K562 (cell line): ENCODE results near the gene ZMAT2. TPM values are rescaled to one million over a fixed set of nuclear protein-coding genes. Genes with fewer than 3 reads are reported as not detected.

ENCODE experiments used
- COPS2 ChIP-seq: fragments of 450-650 bp; conservative IDR thresholded peaks from 2 replicates; pipeline ENCODE4 v1.6.1; 2016; ENCODE audit warnings: mild to moderate bottlenecking, moderate library complexity
- ETV1 ChIP-seq: fragments of 450-650 bp; conservative IDR thresholded peaks from 2 replicates; pipeline ENCODE4 v1.6.1; 2016; ENCODE audit warnings: missing genetic modification characterization, control low read depth, low read depth, missing compliant biosample characterization
- GATAD2A ChIP-seq: fragments of 450-650 bp; IDR thresholded peaks from 2 replicates; pipeline ENCODE4 v1.6.1; 2017
- GTF2F1 ChIP-seq: IDR thresholded peaks from 2 replicates; pipeline ENCODE4 v1.6.1; 2011; ENCODE audit warnings: low read depth, low read length, improper control_type of control experiment
- IFI16 ChIP-seq: fragments of 250-450 bp; sonication (Bioruptor Pico); IDR thresholded peaks from 2 replicates; pipeline ENCODE4 v2.1.2; 2022; ENCODE audit warnings: mild to moderate bottlenecking, inconsistent platforms
- KAT2B ChIP-seq: IDR thresholded peaks from one replicate; pipeline ENCODE4 v1.6.1; 2012; ENCODE audit warnings: low read depth, mild to moderate bottlenecking, control low read depth, inconsistent platforms, low read length, moderate library complexity
- MTA3 ChIP-seq: fragments of 450-650 bp; formaldehyde crosslinking; IDR thresholded peaks from 2 replicates; pipeline ENCODE4 v1.6.1; 2017; ENCODE audit warnings: mild to moderate bottlenecking, borderline replicate concordance
- MYC ChIP-seq, 2 experiments: fragments of 250-450 bp in 1 of 2; sonication (Bioruptor Pico) in 1 of 2; IDR thresholded peaks; 2 replicates each; pipeline versions ENCODE4 v1.5.1 to v1.6.1; 2012 to 2021; ENCODE audit warnings: low read depth in 2 of 2, borderline replicate concordance in 1 of 2, improper control_type of control experiment in 1 of 2, low read length in 1 of 2, mild to moderate bottlenecking in 1 of 2, moderate library complexity in 1 of 2
- NELFE ChIP-seq: IDR thresholded peaks from 2 replicates; pipeline ENCODE4 v1.6.1; 2011; ENCODE audit warnings: mild to moderate bottlenecking; ENCODE audit not compliant: insufficient read depth, insufficient read length
- POLR2AphosphoS5 ChIP-seq: IDR thresholded peaks from 2 replicates; pipeline ENCODE4 v1.6.1; 2011; ENCODE audit warnings: mild to moderate bottlenecking, low read depth, low read length, moderate library complexity; ENCODE audit not compliant: control insufficient read depth, insufficient read depth
- RBFOX2 ChIP-seq: fragments of 200-400 bp; formaldehyde crosslinking; IDR thresholded peaks from 2 replicates; pipeline ENCODE4 v1.6.1; 2017; ENCODE audit warnings: low read depth, mild to moderate bottlenecking, low read length, moderate library complexity
- SIN3B ChIP-seq: fragments of 450-650 bp; IDR thresholded peaks from 2 replicates; pipeline ENCODE4 v1.6.1; 2017; ENCODE audit warnings: low read depth, mild to moderate bottlenecking, moderate library complexity
- SMAD4 ChIP-seq: fragments of 250-450 bp; sonication (Bioruptor Pico); conservative IDR thresholded peaks from 2 replicates; pipeline ENCODE4 v1.8.0; 2021; ENCODE audit warnings: inconsistent platforms, mild to moderate bottlenecking, moderate library complexity
- SREBF1 ChIP-seq: fragments of 150-350 bp; IDR thresholded peaks from 2 replicates; pipeline ENCODE4 v1.6.1; 2014; ENCODE audit warnings: antibody characterized with exemption, low read depth, low read length, borderline replicate concordance
- XRCC4 ChIP-seq: IDR thresholded peaks from one replicate; pipeline ENCODE4 v1.6.1; 2011; ENCODE audit not compliant: insufficient read depth, insufficient read length; ENCODE audit errors: extremely low read depth
- polyA plus RNA-seq, 8 experiments: library from polyadenylated mRNA; depleted of rRNA in 4 of 8; stranded (reverse) in 5 of 8; unstranded in 3 of 8; fragments of >200 nt; fragmentation: Nextera tagmentation in 2 of 8; fragmentation: Illumina TruSeq in 1 of 8; extraction: Ambion mirVana in 2 of 8; extraction: Trizol in 1 of 8; gene quantifications; 2 replicates each; pipeline versions ENCODE4 v1.2.1 to v1.2.3, GENCODE V29; 2011 to 2014; ENCODE audit warnings: inconsistent platforms in 1 of 8, missing spikeins in 1 of 8
- total RNA-seq, 7 experiments: library from RNA; depleted of rRNA in 6 of 7; stranded (reverse); fragments of >200 nt in 6 of 7; fragmentation: Illumina TruSeq in 2 of 7; extraction: Trizol in 2 of 7; gene quantifications; 2 replicates each; pipeline versions ENCODE4 v1.2.1 to v1.2.3, GENCODE V29; 2011 to 2021; ENCODE audit warnings: low replicate concordance in 1 of 7
- TF ChIP-seq, protein P1 (sequence below): IDR thresholded peaks from 2 replicates; pipeline ENCODE4 v1.6.1; 2011; ENCODE audit not compliant: insufficient read length; ENCODE audit errors: extremely low read depth
- TF ChIP-seq, protein P2 (sequence below): sonication (generic); formaldehyde crosslinking; IDR thresholded peaks from 2 replicates; pipeline ENCODE4 v1.8.0; 2022; ENCODE audit warnings: mild to moderate bottlenecking, missing genetic modification reagents
- TF ChIP-seq, protein P3 (sequence below): fragments of 250-450 bp; sonication (Bioruptor Pico); IDR thresholded peaks from 2 replicates; pipeline ENCODE4 v1.9.0; 2021; ENCODE audit warnings: mild to moderate bottlenecking, inconsistent platforms
- TF ChIP-seq, protein P4 (sequence below): fragments of 250-450 bp; sonication (Bioruptor Pico); IDR thresholded peaks from 2 replicates; pipeline ENCODE4 v1.4.0; 2020; ENCODE audit warnings: mild to moderate bottlenecking, moderate library complexity, borderline replicate concordance

Gene ZMAT2
- total and polyA plus RNA-seq, 9 of the 15 experiments (the other 6 are each of a cell fraction or from before 2014, with no cell fraction given) = 44.2 to 101 (median 69.2) TPM

DNA sequence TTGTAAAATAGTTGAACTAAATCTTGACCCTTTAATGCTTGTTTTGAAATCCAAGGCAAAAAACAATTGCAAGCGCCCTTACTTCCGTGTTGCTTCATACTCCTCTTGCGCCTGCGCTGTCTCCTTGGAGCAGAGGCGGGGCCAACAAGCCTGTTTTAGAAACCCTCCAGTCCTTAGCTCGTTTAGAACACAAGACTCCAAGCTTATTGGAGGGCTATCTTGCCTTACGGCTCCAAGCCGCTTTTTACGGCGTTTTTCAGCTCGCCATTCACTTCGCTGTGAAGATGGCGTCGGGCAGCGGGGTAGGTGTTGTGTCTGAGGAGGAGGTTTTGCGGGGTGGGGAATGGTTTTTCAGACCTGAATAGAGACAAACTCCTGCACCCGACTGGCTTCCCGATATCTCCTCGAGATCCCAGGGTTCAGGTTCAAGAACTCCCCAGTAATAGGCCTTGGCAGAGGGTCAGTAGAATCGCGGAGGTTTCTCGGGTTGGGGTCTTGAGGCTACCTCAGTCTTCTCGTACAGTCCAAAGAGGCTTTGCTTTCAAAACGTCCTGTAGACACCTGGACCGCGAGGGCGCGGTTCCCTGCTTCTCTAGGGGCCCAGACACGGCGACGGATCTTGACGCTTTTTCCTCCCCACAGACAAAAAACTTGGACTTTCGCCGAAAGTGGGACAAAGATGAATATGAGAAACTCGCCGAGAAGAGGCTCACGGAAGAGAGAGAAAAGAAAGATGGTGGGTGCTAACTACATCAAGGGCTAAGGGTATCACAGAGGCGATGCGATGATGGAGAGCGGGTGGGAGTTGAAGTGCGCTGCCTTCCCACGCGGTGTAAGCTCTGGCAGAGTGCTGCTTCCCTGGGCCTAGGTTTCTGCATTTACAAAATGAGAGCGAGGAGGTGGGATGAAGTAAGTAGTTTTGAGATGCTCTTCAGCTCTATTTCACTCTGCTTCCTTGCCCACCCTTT lies at the start of gene ZMAT2 (continued):
- no peak for TF ChIP-seq GTF2F1
- TF ChIP-seq GATAD2A = no peak
- TF ChIP-seq KAT2B = no peak
- no peak for TF ChIP-seq MTA3
- TF ChIP-seq SREBF1 = no peak
- TF ChIP-seq NELFE = no peak
- no peak for TF ChIP-seq IFI16 (CRISPR knock-in tag)
- peak; percentile 71 for TF ChIP-seq RBFOX2
- TF ChIP-seq ETV1 (tag) = no peak
- TF ChIP-seq COPS2 = no peak
- TF ChIP-seq SMAD4 (CRISPR knock-in tag) = no peak
- TF ChIP-seq MYC (IDR thresholded peaks at IDR 0.05; ENCODE audit: low read depth, low read length) = peak; percentile 45; the same call in 1 of the 2 replicates
- TF ChIP-seq MYC (CRISPR knock-in tag; IDR thresholded peaks at IDR 0.05; ENCODE audit: borderline replicate concordance, low read depth) = no peak
- TF ChIP-seq, protein P1, sequence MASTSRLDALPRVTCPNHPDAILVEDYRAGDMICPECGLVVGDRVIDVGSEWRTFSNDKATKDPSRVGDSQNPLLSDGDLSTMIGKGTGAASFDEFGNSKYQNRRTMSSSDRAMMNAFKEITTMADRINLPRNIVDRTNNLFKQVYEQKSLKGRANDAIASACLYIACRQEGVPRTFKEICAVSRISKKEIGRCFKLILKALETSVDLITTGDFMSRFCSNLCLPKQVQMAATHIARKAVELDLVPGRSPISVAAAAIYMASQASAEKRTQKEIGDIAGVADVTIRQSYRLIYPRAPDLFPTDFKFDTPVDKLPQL = no peak
- TF ChIP-seq, protein P2, sequence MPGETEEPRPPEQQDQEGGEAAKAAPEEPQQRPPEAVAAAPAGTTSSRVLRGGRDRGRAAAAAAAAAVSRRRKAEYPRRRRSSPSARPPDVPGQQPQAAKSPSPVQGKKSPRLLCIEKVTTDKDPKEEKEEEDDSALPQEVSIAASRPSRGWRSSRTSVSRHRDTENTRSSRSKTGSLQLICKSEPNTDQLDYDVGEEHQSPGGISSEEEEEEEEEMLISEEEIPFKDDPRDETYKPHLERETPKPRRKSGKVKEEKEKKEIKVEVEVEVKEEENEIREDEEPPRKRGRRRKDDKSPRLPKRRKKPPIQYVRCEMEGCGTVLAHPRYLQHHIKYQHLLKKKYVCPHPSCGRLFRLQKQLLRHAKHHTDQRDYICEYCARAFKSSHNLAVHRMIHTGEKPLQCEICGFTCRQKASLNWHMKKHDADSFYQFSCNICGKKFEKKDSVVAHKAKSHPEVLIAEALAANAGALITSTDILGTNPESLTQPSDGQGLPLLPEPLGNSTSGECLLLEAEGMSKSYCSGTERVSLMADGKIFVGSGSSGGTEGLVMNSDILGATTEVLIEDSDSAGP (CRISPR knock-in tag) = no peak
- peak; percentile 93 for TF ChIP-seq POLR2AphosphoS5
- TF ChIP-seq, protein P3, sequence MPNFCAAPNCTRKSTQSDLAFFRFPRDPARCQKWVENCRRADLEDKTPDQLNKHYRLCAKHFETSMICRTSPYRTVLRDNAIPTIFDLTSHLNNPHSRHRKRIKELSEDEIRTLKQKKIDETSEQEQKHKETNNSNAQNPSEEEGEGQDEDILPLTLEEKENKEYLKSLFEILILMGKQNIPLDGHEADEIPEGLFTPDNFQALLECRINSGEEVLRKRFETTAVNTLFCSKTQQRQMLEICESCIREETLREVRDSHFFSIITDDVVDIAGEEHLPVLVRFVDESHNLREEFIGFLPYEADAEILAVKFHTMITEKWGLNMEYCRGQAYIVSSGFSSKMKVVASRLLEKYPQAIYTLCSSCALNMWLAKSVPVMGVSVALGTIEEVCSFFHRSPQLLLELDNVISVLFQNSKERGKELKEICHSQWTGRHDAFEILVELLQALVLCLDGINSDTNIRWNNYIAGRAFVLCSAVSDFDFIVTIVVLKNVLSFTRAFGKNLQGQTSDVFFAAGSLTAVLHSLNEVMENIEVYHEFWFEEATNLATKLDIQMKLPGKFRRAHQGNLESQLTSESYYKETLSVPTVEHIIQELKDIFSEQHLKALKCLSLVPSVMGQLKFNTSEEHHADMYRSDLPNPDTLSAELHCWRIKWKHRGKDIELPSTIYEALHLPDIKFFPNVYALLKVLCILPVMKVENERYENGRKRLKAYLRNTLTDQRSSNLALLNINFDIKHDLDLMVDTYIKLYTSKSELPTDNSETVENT = no peak
- peak; percentile 96 for TF ChIP-seq SIN3B
- no peak for TF ChIP-seq XRCC4
- TF ChIP-seq, protein P4, sequence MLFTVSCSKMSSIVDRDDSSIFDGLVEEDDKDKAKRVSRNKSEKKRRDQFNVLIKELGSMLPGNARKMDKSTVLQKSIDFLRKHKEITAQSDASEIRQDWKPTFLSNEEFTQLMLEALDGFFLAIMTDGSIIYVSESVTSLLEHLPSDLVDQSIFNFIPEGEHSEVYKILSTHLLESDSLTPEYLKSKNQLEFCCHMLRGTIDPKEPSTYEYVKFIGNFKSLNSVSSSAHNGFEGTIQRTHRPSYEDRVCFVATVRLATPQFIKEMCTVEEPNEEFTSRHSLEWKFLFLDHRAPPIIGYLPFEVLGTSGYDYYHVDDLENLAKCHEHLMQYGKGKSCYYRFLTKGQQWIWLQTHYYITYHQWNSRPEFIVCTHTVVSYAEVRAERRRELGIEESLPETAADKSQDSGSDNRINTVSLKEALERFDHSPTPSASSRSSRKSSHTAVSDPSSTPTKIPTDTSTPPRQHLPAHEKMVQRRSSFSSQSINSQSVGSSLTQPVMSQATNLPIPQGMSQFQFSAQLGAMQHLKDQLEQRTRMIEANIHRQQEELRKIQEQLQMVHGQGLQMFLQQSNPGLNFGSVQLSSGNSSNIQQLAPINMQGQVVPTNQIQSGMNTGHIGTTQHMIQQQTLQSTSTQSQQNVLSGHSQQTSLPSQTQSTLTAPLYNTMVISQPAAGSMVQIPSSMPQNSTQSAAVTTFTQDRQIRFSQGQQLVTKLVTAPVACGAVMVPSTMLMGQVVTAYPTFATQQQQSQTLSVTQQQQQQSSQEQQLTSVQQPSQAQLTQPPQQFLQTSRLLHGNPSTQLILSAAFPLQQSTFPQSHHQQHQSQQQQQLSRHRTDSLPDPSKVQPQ (CRISPR knock-in tag) = no peak
